HepG2 (cell line): Measurements from ENCODE around the gene BDH2. TPM values are rescaled to one million over a fixed set of nuclear protein-coding genes. Genes with fewer than 3 reads are reported as not detected.

Experiments
- AKAP8 ChIP-seq: sonication (generic); formaldehyde crosslinking; IDR thresholded peaks from 2 replicates; pipeline ENCODE4 v1.5.1; 2020; ENCODE audit warnings: mild to moderate bottlenecking, missing genetic modification reagents
- ARID3A ChIP-seq: IDR thresholded peaks from 2 replicates; pipeline ENCODE4 v1.6.1; 2012; ENCODE audit warnings: low read depth, low read length, improper control_type of control experiment
- ATF2 ChIP-seq: sonication (generic); formaldehyde crosslinking; IDR thresholded peaks from 2 replicates; pipeline ENCODE4 v1.4.0; 2020; ENCODE audit warnings: missing genetic modification reagents
- CENPBD1 ChIP-seq: sonication (generic); formaldehyde crosslinking; IDR thresholded peaks from 2 replicates; pipeline ENCODE4 v1.8.0; 2022; ENCODE audit warnings: missing genetic modification reagents, low read depth, mild to moderate bottlenecking, borderline replicate concordance
- IRF9 ChIP-seq: sonication (generic); formaldehyde crosslinking; IDR thresholded peaks from 2 replicates; pipeline ENCODE4 v1.8.0; 2022; ENCODE audit warnings: missing genetic modification reagents, mild to moderate bottlenecking, borderline replicate concordance
- IRX3 ChIP-seq: sonication (generic); formaldehyde crosslinking; IDR thresholded peaks from 2 replicates; pipeline ENCODE4 v1.8.1; 2023; ENCODE audit warnings: mild to moderate bottlenecking, low read depth, missing genetic modification reagents, borderline replicate concordance
- MAFF ChIP-seq: IDR thresholded peaks from 2 replicates; pipeline ENCODE4 v1.6.1; 2011; ENCODE audit warnings: low read depth, low read length, improper control_type of control experiment
- MIER3 ChIP-seq: IDR thresholded peaks from 2 replicates; pipeline ENCODE4 v1.6.1; 2016; ENCODE audit warnings: missing compliant biosample characterization, borderline replicate concordance
- NAIF1 ChIP-seq: sonication (generic); formaldehyde crosslinking; IDR thresholded peaks from 2 replicates; pipeline ENCODE4 v1.5.0; 2020; ENCODE audit warnings: mild to moderate bottlenecking, missing genetic modification reagents, borderline replicate concordance
- NCOA5 ChIP-seq: sonication (generic); formaldehyde crosslinking; IDR thresholded peaks from 2 replicates; pipeline ENCODE4 v1.4.0; 2020; ENCODE audit warnings: missing genetic modification reagents
- ONECUT2 ChIP-seq: sonication (generic); formaldehyde crosslinking; IDR thresholded peaks from 2 replicates; pipeline ENCODE4 v1.4.0; 2020; ENCODE audit warnings: missing genetic modification reagents
- POLR2A ChIP-seq, 2 experiments: IDR thresholded peaks; 2 replicates each; pipeline ENCODE4 v1.6.1; 2011; ENCODE audit warnings: low read depth in 2 of 2, low read length in 2 of 2, mild to moderate bottlenecking in 1 of 2, moderate library complexity in 1 of 2; ENCODE audit not compliant: insufficient read depth in 1 of 2
- TRIM22 ChIP-seq: fragments of 450-650 bp; IDR thresholded peaks from 2 replicates; pipeline ENCODE4 v1.6.1; 2017
- ZFY ChIP-seq: sonication (generic); formaldehyde crosslinking; IDR thresholded peaks from 2 replicates; pipeline ENCODE4 v1.4.0; 2020; ENCODE audit warnings: missing genetic modification reagents
- ZNF230 ChIP-seq: sonication (generic); formaldehyde crosslinking; IDR thresholded peaks from 2 replicates; pipeline ENCODE4 v1.4.0; 2020; ENCODE audit warnings: mild to moderate bottlenecking, missing genetic modification reagents
- ZNF256 ChIP-seq: sonication (generic); formaldehyde crosslinking; conservative IDR thresholded peaks from 2 replicates; pipeline ENCODE4 v1.4.0; 2020; ENCODE audit warnings: missing genetic modification reagents
- ZNF274 ChIP-seq: sonication (generic); formaldehyde crosslinking; IDR thresholded peaks from 2 replicates; pipeline ENCODE4 v1.5.1; 2020; ENCODE audit warnings: mild to moderate bottlenecking, missing genetic modification reagents
- ZNF484 ChIP-seq: sonication (generic); formaldehyde crosslinking; IDR thresholded peaks from 2 replicates; pipeline ENCODE4 v1.5.1; 2020; ENCODE audit warnings: mild to moderate bottlenecking, low read depth, missing genetic modification reagents, borderline replicate concordance
- ZNF788 ChIP-seq: sonication (generic); formaldehyde crosslinking; IDR thresholded peaks from 2 replicates; pipeline ENCODE4 v1.5.0; 2020; ENCODE audit warnings: mild to moderate bottlenecking, missing genetic modification reagents, borderline replicate concordance
- ZSCAN25 ChIP-seq: sonication (generic); formaldehyde crosslinking; IDR thresholded peaks from 2 replicates; pipeline ENCODE4 v1.8.0; 2022; ENCODE audit warnings: mild to moderate bottlenecking, missing genetic modification reagents
- ZSCAN29 ChIP-seq: sonication (generic); formaldehyde crosslinking; conservative IDR thresholded peaks from 2 replicates; pipeline ENCODE4 v1.4.0; 2020; ENCODE audit warnings: mild to moderate bottlenecking, missing genetic modification reagents
- polyA plus RNA-seq, 8 experiments: library from polyadenylated mRNA; depleted of rRNA in 3 of 8; stranded (reverse) in 7 of 8; unstranded in 1 of 8; fragments of >200 nt; fragmentation: Illumina TruSeq in 4 of 8; extraction: Trizol in 4 of 8; gene quantifications; 2 replicates each; pipeline versions ENCODE4 v1.2.1 to v1.2.3, GENCODE V29; 2011 to 2016; ENCODE audit warnings: low read depth in 4 of 8, missing spikeins in 1 of 8, mixed read lengths in 1 of 8; ENCODE audit not compliant: insufficient read depth in 1 of 8
- total RNA-seq, 5 experiments: library from RNA; depleted of rRNA; stranded (reverse); fragments of >200 nt; fragmentation: Illumina TruSeq; extraction: Trizol; gene quantifications; 2 replicates each; pipeline ENCODE4 v1.2.3, GENCODE V29; 2016; ENCODE audit warnings: low read depth in 1 of 5
- TF ChIP-seq, protein P1 (sequence below): sonication (generic); formaldehyde crosslinking; IDR thresholded peaks from 2 replicates; pipeline ENCODE4 v1.5.0; 2020; ENCODE audit warnings: missing genetic modification reagents, mild to moderate bottlenecking, borderline replicate concordance
- TF ChIP-seq, protein P2 (sequence below): sonication (generic); formaldehyde crosslinking; IDR thresholded peaks from 2 replicates; pipeline ENCODE4 v1.4.0; 2020; ENCODE audit warnings: missing genetic modification reagents

The BDH2 gene
- total and polyA plus RNA-seq, 2 of the 13 experiments (the other 11 are each of a cell fraction or from before 2014, with no cell fraction given), result 34.8 to 46.2 TPM

GRCh38 chr4:103075894-103076746, 23.5 kb downstream of the BDH2 start (continued):
- TF ChIP-seq ZNF788 (CRISPR knock-in tag) (peak; percentile 65; the same call in 1 of the 2 replicates), CENPBD1 (CRISPR knock-in tag) (no peak), ATF2 (CRISPR knock-in tag) (peak; percentile 64), AKAP8 (CRISPR knock-in tag) (peak; percentile 78; the same call in 1 of the 2 replicates), NCOA5 (CRISPR knock-in tag) (no peak), IRX3 (CRISPR knock-in tag) (peak; percentile 21; the same call in 1 of the 2 replicates), ZSCAN25 (CRISPR knock-in tag) (no peak; the same call in 1 of the 2 replicates), TRIM22 (no peak), ZFY (CRISPR knock-in tag) (peak; percentile 96), ZSCAN29 (CRISPR knock-in tag) (peak; percentile 39; the same call in 1 of the 2 replicates), ZNF230 (CRISPR knock-in tag) (peak; percentile 82), ONECUT2 (CRISPR knock-in tag) (no peak), ZNF274 (CRISPR knock-in tag) (peak; percentile 55; the same call in 1 of the 2 replicates), MIER3 (CRISPR knock-in tag) (no peak), MAFF (no peak), POLR2A (IDR thresholded peaks at IDR 0.05; ENCODE audit: insufficient read depth in 1 of 2, low read depth in 2 of 2, low read length in 2 of 2) (peak; percentile 62 to 72), ARID3A (no peak), IRF9 (CRISPR knock-in tag) (no peak; the same call in 1 of the 2 replicates), ZNF256 (CRISPR knock-in tag) (no peak), NAIF1 (CRISPR knock-in tag) (peak; percentile 58; the same call in 1 of the 2 replicates), ZNF484 (CRISPR knock-in tag) (no peak)
- TF ChIP-seq, protein P1, sequence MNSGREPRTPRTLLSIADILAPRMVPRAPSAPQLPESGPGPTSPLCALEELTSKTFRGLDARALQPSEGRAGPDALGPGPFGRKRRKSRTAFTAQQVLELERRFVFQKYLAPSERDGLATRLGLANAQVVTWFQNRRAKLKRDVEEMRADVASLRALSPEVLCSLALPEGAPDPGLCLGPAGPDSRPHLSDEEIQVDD (CRISPR knock-in tag), result 0 out of 2 replicates have a peak, but pooled peaks have one; percentile 38
- TF ChIP-seq, protein P2, sequence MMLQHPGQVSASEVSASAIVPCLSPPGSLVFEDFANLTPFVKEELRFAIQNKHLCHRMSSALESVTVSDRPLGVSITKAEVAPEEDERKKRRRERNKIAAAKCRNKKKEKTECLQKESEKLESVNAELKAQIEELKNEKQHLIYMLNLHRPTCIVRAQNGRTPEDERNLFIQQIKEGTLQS (CRISPR knock-in tag), result no peak
